ENCODE data around the gene ZNF500.
A peak's percentile ranks its signal among the peaks of the same experiment; 100 is the strongest.

ZNF500 gene

GRCh38 chr16:4775005-4775404, 8.0 kb upstream of the ZNF500 start:
- no peak for DNase-seq (ENCODE audit: low read depth in 1 of 2, low spot score in 1 of 2)

- DNase-seq (ENCODE audit: low read depth in 1 of 2, low spot score in 1 of 2): no peak
Observed at GRCh38 chr16:4772351-4772750, 5.4 kb upstream of the ZNF500 start.

GRCh38 chr16:4771646-4772045, 4.7 kb upstream of the ZNF500 start:
- DNase-seq (ENCODE audit: low read depth in 1 of 2, low spot score in 1 of 2): no peak

- no peak for DNase-seq (ENCODE audit: low read depth in 1 of 2, low spot score in 1 of 2)
Observed at GRCh38 chr16:4769306-4769638, 2.3 kb upstream of the ZNF500 start.

- peak; percentile 75 to 78 for DNase-seq (ENCODE audit: low read depth in 1 of 2, low spot score in 1 of 2)
Observed at GRCh38 chr16:4768549-4769305, 1.8 kb upstream of the ZNF500 start.

GRCh38 chr16:4767872-4768548, 1.0 kb upstream of the ZNF500 start:
- DNase-seq (ENCODE audit: low read depth in 1 of 2, low spot score in 1 of 2): no peak

GRCh38 chr16:4765511-4766474, 1.2 kb downstream of the ZNF500 start:
- no peak for DNase-seq (ENCODE audit: low read depth in 1 of 2, low spot score in 1 of 2)

GRCh38 chr16:4763791-4764190, 3.2 kb downstream of the ZNF500 start:
- DNase-seq (ENCODE audit: low read depth in 1 of 2, low spot score in 1 of 2): no peak

GRCh38 chr16:4762205-4762604, 4.8 kb downstream of the ZNF500 start:
- DNase-seq (ENCODE audit: low read depth in 1 of 2, low spot score in 1 of 2): no peak

- no peak for DNase-seq (ENCODE audit: low read depth in 1 of 2, low spot score in 1 of 2)
Observed at GRCh38 chr16:4760221-4760910, 6.6 kb downstream of the ZNF500 start.

GRCh38 chr16:4755687-4756086, 11.3 kb downstream of the ZNF500 start:
- DNase-seq (ENCODE audit: low read depth in 1 of 2, low spot score in 1 of 2): no peak

- no peak for DNase-seq (ENCODE audit: low read depth in 1 of 2, low spot score in 1 of 2)
Observed at GRCh38 chr16:4754865-4755264, 12.1 kb downstream of the ZNF500 start.

GRCh38 chr16:4753227-4753626, 13.7 kb downstream of the ZNF500 start:
- no peak for DNase-seq (ENCODE audit: low read depth in 1 of 2, low spot score in 1 of 2)

- DNase-seq (ENCODE audit: low read depth in 1 of 2, low spot score in 1 of 2): no peak
Observed at GRCh38 chr16:4752351-4753100, 14.4 kb downstream of the ZNF500 start.

GRCh38 chr16:4750896-4751295, 16.1 kb downstream of the ZNF500 start:
- no peak for DNase-seq (ENCODE audit: low read depth in 1 of 2, low spot score in 1 of 2)

- no peak for DNase-seq (ENCODE audit: low read depth in 1 of 2, low spot score in 1 of 2)
Observed at GRCh38 chr16:4749700-4750257, 17.2 kb downstream of the ZNF500 start.

- DNase-seq (ENCODE audit: low read depth in 1 of 2, low spot score in 1 of 2): no peak
Observed at GRCh38 chr16:4748682-4749411, 18.1 kb downstream of the ZNF500 start.

GRCh38 chr16:4747906-4748681, 18.9 kb downstream of the ZNF500 start:
- DNase-seq (ENCODE audit: low read depth in 1 of 2, low spot score in 1 of 2): no peak

Measured in activated T-helper 1 cell treated with anti-CD3 and anti-CD28 coated beads, Interleukin-2, amount 50 U/mL, for 16 hours (primary cell).